Osteocyte (in vitro differentiated cells): Measurements from ENCODE around the gene U2SURP. TPM values are rescaled to one million over a fixed set of nuclear protein-coding genes. Genes with fewer than 3 reads are reported as not detected.

Experiments used
- DNase-seq: peaks from one replicate; pipeline ENCODE4 v3.0.0; 2021; ENCODE audit warnings: mixed read lengths; ENCODE audit not compliant: unreplicated experiment; ENCODE audit errors: extremely low spot score
- H3K27ac Mint-ChIP-seq: one replicate; pipeline ENCODE4 v1.8.0; 2021; ENCODE audit warnings: mild to moderate bottlenecking, mixed read lengths; ENCODE audit not compliant: unreplicated experiment
- H3K27me3 Mint-ChIP-seq: one replicate; pipeline ENCODE4 v1.8.0; 2021; ENCODE audit warnings: mixed read lengths; ENCODE audit not compliant: unreplicated experiment
- H3K36me3 Mint-ChIP-seq: one replicate; pipeline ENCODE4 v1.8.0; 2021; ENCODE audit warnings: mixed read lengths; ENCODE audit not compliant: unreplicated experiment
- H3K4me1 Mint-ChIP-seq: one replicate; pipeline ENCODE4 v1.8.0; 2021; ENCODE audit warnings: mixed read lengths; ENCODE audit not compliant: unreplicated experiment
- H3K4me3 Mint-ChIP-seq: one replicate; pipeline ENCODE4 v1.8.0; 2021; ENCODE audit warnings: mild to moderate bottlenecking, moderate library complexity, mixed read lengths; ENCODE audit not compliant: unreplicated experiment
- H3K9me3 Mint-ChIP-seq: one replicate; pipeline ENCODE4 v1.8.0; 2021; ENCODE audit warnings: mixed read lengths; ENCODE audit not compliant: unreplicated experiment
- CTCF ChIP-seq: fragments of 200-600 bp; sonication (generic); IDR thresholded peaks from 2 replicates; pipeline ENCODE4 v1.5.0; 2021; ENCODE audit warnings: antibody characterized with exemption, mild to moderate bottlenecking, moderate library complexity
- total RNA-seq: library from RNA; stranded (reverse); gene quantifications from 2 replicates; pipeline ENCODE4 v1.2.1, GENCODE V29; 2021

U2SURP gene
- total RNA-seq, 1 donor from 2014 or later: 88.8 TPM

DNA sequence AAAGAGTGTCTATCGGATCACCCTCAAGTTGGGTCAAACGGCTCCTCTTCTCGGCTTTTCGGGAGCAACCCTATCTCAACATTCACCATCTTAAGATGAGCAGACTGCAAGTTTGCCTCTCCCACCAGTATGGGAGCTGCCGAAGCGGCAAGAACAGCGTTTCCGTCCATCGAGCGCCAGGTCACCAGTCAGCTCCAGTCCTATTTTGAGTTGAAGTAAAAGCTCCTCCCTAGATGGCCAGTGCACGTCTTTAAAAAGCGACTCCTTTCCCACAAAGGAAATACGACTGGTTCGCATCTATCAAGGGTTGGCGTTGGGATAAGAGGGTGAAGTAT, 369 bp upstream of the U2SURP start:
- H3K27me3 Mint-ChIP-seq: no peaks in the 10 kb centered on the region
- peak overlapping the region; percentile 100 for H3K27ac Mint-ChIP-seq
- no peaks in the 10 kb centered on the region for H3K36me3 Mint-ChIP-seq
- no peaks in the 10 kb centered on the region for H3K9me3 Mint-ChIP-seq
- H3K4me3 Mint-ChIP-seq: peak overlapping the region; percentile 94
- no peak for TF ChIP-seq CTCF
- H3K4me1 Mint-ChIP-seq: peaks cover 38% of the 10 kb centered on the region
- no peak for DNase-seq

DNA sequence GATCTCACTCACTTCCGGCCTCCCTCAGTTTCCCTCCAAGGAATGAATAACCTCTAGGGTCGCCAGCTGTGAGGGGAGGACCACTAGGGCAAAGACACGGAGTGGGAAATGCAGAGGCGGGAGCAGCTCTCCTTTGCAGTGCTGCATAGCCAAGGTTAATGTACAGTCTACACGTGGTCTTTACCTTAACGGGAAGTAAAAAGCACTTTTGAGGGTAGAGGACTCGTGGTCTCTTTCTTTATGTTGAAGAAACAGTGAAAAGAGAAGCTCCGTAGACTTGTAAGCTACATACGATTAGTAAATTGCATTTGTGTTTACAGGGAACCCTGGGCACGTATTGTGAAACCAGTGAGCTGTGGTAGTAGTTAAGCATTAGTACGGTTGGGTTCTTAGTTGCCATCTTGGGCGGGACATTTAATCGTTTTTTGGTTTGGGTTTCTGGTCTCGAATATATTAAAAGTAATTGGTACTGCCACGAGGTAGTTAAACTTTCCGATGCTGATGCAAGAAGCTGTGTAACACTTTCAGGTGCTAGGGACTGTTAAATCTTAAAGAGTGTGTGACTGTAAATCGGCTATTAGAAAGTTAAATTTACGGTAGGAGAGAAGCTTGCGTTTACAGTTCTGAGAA, 828 bp downstream of the U2SURP start:
- Mint-ChIP-seq H3K4me1 (peaks cover 41% of the 10 kb centered on the region), H3K27ac (peak overlapping the region; percentile 100), H3K4me3 (peak overlapping the region; percentile 94), H3K9me3 (no peaks in the 10 kb centered on the region), H3K36me3 (no peaks in the 10 kb centered on the region), H3K27me3 (no peaks in the 10 kb centered on the region)
- TF ChIP-seq CTCF: no peak
- DNase-seq: no peak

DNA sequence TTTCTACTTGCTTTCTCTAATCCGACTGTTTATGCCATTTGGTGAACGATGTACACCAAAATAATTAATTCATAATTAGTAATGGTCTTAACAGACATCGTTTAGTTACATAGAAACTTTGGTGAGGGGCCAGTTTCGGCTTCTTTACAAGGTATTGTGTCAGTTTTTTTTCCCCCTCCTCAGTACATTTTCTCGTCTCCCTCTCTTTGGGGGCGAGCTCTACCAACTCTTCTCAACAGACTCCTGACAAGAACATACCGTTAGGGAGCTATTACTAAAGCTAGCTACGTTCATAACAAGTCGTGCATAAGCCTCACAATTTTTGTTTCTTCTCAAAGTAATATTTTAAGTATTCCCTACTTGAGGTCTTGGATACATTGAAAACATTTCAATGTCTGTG, 1.4 kb downstream of the U2SURP start:
- Mint-ChIP-seq H3K27me3 (no peaks in the 10 kb centered on the region), H3K4me3 (peak overlapping the region; percentile 94), H3K27ac (peak overlapping the region; percentile 100), H3K9me3 (no peaks in the 10 kb centered on the region), H3K4me1 (peaks cover 42% of the 10 kb centered on the region), H3K36me3 (no peaks in the 10 kb centered on the region)
- TF ChIP-seq CTCF: no peak
- DNase-seq: no peak

DNA sequence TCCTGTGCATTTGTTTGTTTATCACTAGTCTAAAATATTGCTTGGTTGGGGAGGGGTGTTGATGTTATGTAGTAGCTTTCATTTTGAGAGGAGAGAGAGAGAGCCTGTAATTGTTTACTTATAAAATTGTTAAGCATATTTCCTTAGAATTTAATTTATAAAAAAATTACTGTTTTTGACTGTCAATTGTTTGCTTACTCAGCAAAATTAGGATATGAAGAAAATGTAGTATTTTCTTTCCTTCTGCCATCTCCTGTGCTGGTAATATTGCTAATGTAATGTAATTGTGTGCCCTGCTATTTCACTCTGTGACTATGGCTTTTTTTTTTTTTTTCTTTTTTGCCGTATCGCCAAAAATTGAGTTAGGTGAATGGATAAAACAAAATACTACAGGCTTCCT, 3.5 kb downstream of the U2SURP start:
- no peak overlapping the region for H3K4me3 Mint-ChIP-seq
- no peak for TF ChIP-seq CTCF
- H3K9me3 Mint-ChIP-seq: no peaks in the 10 kb centered on the region
- H3K27me3 Mint-ChIP-seq: no peaks in the 10 kb centered on the region
- peaks cover 44% of the 10 kb centered on the region for H3K4me1 Mint-ChIP-seq
- no peak overlapping the region for H3K27ac Mint-ChIP-seq
- no peak for DNase-seq
- H3K36me3 Mint-ChIP-seq: no peaks in the 10 kb centered on the region

GRCh38 chr3:143010024-143010423, 8.7 kb downstream of the U2SURP start:
- no peak for DNase-seq
- no peak overlapping the region for H3K4me3 Mint-ChIP-seq
- H3K4me1 Mint-ChIP-seq: peaks cover 20% of the 10 kb centered on the region
- H3K27me3 Mint-ChIP-seq: no peaks in the 10 kb centered on the region
- H3K27ac Mint-ChIP-seq: no peak overlapping the region
- H3K36me3 Mint-ChIP-seq: peaks cover 10% of the 10 kb centered on the region
- H3K9me3 Mint-ChIP-seq: no peaks in the 10 kb centered on the region
- TF ChIP-seq CTCF: no peak
